Hepatocyte (in vitro differentiated cells): ENCODE measurements around the gene TMEM132A. TPM values are rescaled to one million over a fixed set of nuclear protein-coding genes. Genes with fewer than 3 reads are reported as not detected.

Experiments
- DNase-seq: peaks from one replicate; pipeline ENCODE4 v3.0.0-alpha.2; 2016; ENCODE audit warnings: low spot score
- H2AFZ ChIP-seq: fragments of 200-600 bp; sonication (generic); 2 replicates; pipeline ENCODE4 v1.6.0; 2016; ENCODE audit warnings: antibody characterized with exemption, mild to moderate bottlenecking
- H3K27ac ChIP-seq: fragments of 200-600 bp; sonication (generic); 2 replicates; pipeline ENCODE4 v1.5.1; 2016; ENCODE audit warnings: mild to moderate bottlenecking
- H3K27me3 ChIP-seq: fragments of 200-600 bp; sonication (generic); 2 replicates; pipeline ENCODE4 v1.6.1; 2016
- H3K36me3 ChIP-seq: fragments of 200-600 bp; sonication (generic); replicated peaks from 2 replicates; pipeline ENCODE4 v1.5.1; 2016; ENCODE audit warnings: low read depth; ENCODE audit not compliant: insufficient read depth
- H3K4me1 ChIP-seq: fragments of 200-600 bp; sonication (generic); 2 replicates; pipeline ENCODE4 v1.5.1; 2016; ENCODE audit warnings: mild to moderate bottlenecking, moderate library complexity; ENCODE audit not compliant: insufficient read depth
- H3K4me2 ChIP-seq: fragments of 200-600 bp; sonication (generic); 2 replicates; pipeline ENCODE4 v1.6.0; 2016
- H3K4me3 ChIP-seq: fragments of 200-600 bp; sonication (generic); 2 replicates; pipeline ENCODE4 v1.5.1; 2016; ENCODE audit warnings: mild to moderate bottlenecking
- H3K79me2 ChIP-seq: fragments of 200-600 bp; sonication (generic); 2 replicates; pipeline ENCODE4 v1.6.0; 2017; ENCODE audit warnings: mild to moderate bottlenecking
- H3K9me2 ChIP-seq: fragments of 200-600 bp; sonication (generic); replicated peaks from 2 replicates; pipeline ENCODE4 v1.6.0; 2017; ENCODE audit warnings: mild to moderate bottlenecking; ENCODE audit not compliant: insufficient read depth
- H3K9me3 ChIP-seq: fragments of 200-600 bp; sonication (generic); 2 replicates; pipeline ENCODE4 v1.5.1; 2016; ENCODE audit warnings: low read depth, mild to moderate bottlenecking
- H4K20me1 ChIP-seq: fragments of 200-600 bp; sonication (generic); 2 replicates; pipeline ENCODE4 v1.6.0; 2016; ENCODE audit warnings: mild to moderate bottlenecking; ENCODE audit not compliant: insufficient read depth, poor library complexity, severe bottlenecking
- CTCF ChIP-seq: fragments of 200-600 bp; sonication (generic); IDR thresholded peaks from 2 replicates; pipeline ENCODE4 v1.5.1; 2016; ENCODE audit warnings: antibody characterized with exemption, mild to moderate bottlenecking; ENCODE audit not compliant: poor library complexity
- EZH2 ChIP-seq: fragments of 200-600 bp; sonication (generic); IDR thresholded peaks from 2 replicates; pipeline ENCODE4 v1.6.1; 2016; ENCODE audit warnings: antibody characterized with exemption, mild to moderate bottlenecking, borderline replicate concordance
- EZH2phosphoT487 ChIP-seq: fragments of 200-600 bp; sonication (generic); IDR thresholded peaks from one replicate; pipeline ENCODE4 v1.6.1; 2018; ENCODE audit warnings: antibody characterized with exemption, mild to moderate bottlenecking, low read depth, moderate library complexity; ENCODE audit not compliant: unreplicated experiment, severe bottlenecking
- WGBS: methylation state at CpG from one replicate; pipeline ENCODE4 v1.1.6; 2016; ENCODE audit warnings: low lambda C conversion rate; ENCODE audit errors: missing lambda C conversion rate; 5-methylcytosine and 5-hydroxymethylcytosine counted together
- polyA plus RNA-seq: library from polyadenylated mRNA; unstranded; fragments of >200 nt; fragmentation: Nextera tagmentation; extraction: Ambion mirVana; gene quantifications from 2 replicates; pipeline ENCODE4 v1.2.1, GENCODE V29; 2016
- total RNA-seq: library from RNA; depleted of rRNA; stranded (reverse); fragments of >200 nt; gene quantifications from 2 replicates; pipeline ENCODE4 v1.2.3, GENCODE V29; 2014

The TMEM132A gene
- total and polyA plus RNA-seq, 2 experiments from 2014 or later: 44.3 to 98.7 TPM

GRCh38 chr11:60917267-60917666 is 7.0 kb upstream of the TMEM132A start:
- DNase-seq: no peak
- no peak overlapping the region for H3K4me2 ChIP-seq
- no peaks in the 10 kb centered on the region for H3K36me3 ChIP-seq
- H3K9me2 ChIP-seq: no peaks in the 10 kb centered on the region
- H3K27ac ChIP-seq: no peak overlapping the region
- TF ChIP-seq CTCF: no peak
- TF ChIP-seq EZH2: no peak
- no peak for TF ChIP-seq EZH2phosphoT487
- peaks cover 10% of the 10 kb centered on the region for H3K4me1 ChIP-seq
- no peaks in the 10 kb centered on the region for H3K27me3 ChIP-seq
- WGBS: 92% methylated on average over 1 of the region's 1 CpG
- H4K20me1 ChIP-seq: peaks cover 3% of the 10 kb centered on the region
- H3K4me3 ChIP-seq: no peak overlapping the region
- peaks cover 46% of the 10 kb centered on the region for H3K79me2 ChIP-seq
- H2AFZ ChIP-seq: no peak overlapping the region
- no peaks in the 10 kb centered on the region for H3K9me3 ChIP-seq

GRCh38 chr11:60918251-60918938 is 5.9 kb upstream of the TMEM132A start:
- Histone ChIP-seq H3K9me2 (no peaks in the 10 kb centered on the region), H4K20me1 (peaks cover 3% of the 10 kb centered on the region), H3K27me3 (no peaks in the 10 kb centered on the region), H2AFZ (no peak overlapping the region), H3K4me1 (peaks cover 10% of the 10 kb centered on the region), H3K79me2 (peaks cover 46% of the 10 kb centered on the region), H3K4me3 (no peak overlapping the region), H3K9me3 (no peaks in the 10 kb centered on the region), H3K4me2 (no peak overlapping the region), H3K36me3 (no peaks in the 10 kb centered on the region), H3K27ac (no peak overlapping the region)
- 87% methylated on average over 4 of the region's 4 CpGs for WGBS
- no peak for TF ChIP-seq EZH2
- DNase-seq: no peak

GRCh38 chr11:60918939-60919265 is 5.4 kb upstream of the TMEM132A start:
- Histone ChIP-seq H3K4me3 (no peak overlapping the region), H3K9me2 (no peaks in the 10 kb centered on the region), H3K4me1 (peaks cover 13% of the 10 kb centered on the region), H3K36me3 (no peaks in the 10 kb centered on the region), H3K4me2 (no peak overlapping the region), H4K20me1 (peaks cover 3% of the 10 kb centered on the region), H3K27me3 (no peaks in the 10 kb centered on the region), H3K27ac (no peak overlapping the region), H3K79me2 (peaks cover 46% of the 10 kb centered on the region), H3K9me3 (no peaks in the 10 kb centered on the region), H2AFZ (no peak overlapping the region)
- no peak for DNase-seq
- TF ChIP-seq CTCF (no peak), EZH2 (no peak), EZH2phosphoT487 (no peak)
- 57% methylated on average over 2 of the region's 2 CpGs for WGBS

- no peak overlapping the region for H3K4me3 ChIP-seq
- peaks cover 3% of the 10 kb centered on the region for H4K20me1 ChIP-seq
- H3K9me2 ChIP-seq: no peaks in the 10 kb centered on the region
- no peaks in the 10 kb centered on the region for H3K36me3 ChIP-seq
- no peak for DNase-seq
- H3K27me3 ChIP-seq: no peaks in the 10 kb centered on the region
- peaks cover 16% of the 10 kb centered on the region for H3K4me1 ChIP-seq
- no peak overlapping the region for H3K4me2 ChIP-seq
- WGBS: 100% methylated on average over 1 of the region's 1 CpG
- no peak for TF ChIP-seq EZH2
- TF ChIP-seq CTCF: no peak
- TF ChIP-seq EZH2phosphoT487: no peak
- no peak overlapping the region for H2AFZ ChIP-seq
- H3K9me3 ChIP-seq: no peaks in the 10 kb centered on the region
- H3K79me2 ChIP-seq: peaks cover 46% of the 10 kb centered on the region
- no peak overlapping the region for H3K27ac ChIP-seq
These were observed 4.9 kb upstream of the TMEM132A start for GRCh38 chr11:60919320-60919719.
